Measurements from ENCODE around the gene CSTF3. TPM values are rescaled to one million over a fixed set of nuclear protein-coding genes. Genes with fewer than 3 reads are reported as not detected.

Gene CSTF3
- total and polyA plus RNA-seq, 10 of the 15 experiments (the other 5 are each of a cell fraction or from before 2014, with no cell fraction given): 25.4 to 63.5 (median 49.5) TPM

GRCh38 chr11:33103836-33104235 is 57.4 kb downstream of the CSTF3 start (continued):
- TF ChIP-seq RAD21 (IDR thresholded peaks at IDR 0.05; ENCODE audit: insufficient read depth, low read depth, low read length) (no peak), MTA3 (IDR thresholded peaks at IDR 0.05; ENCODE audit: borderline replicate concordance, low read length) (no peak), CTCF (IDR thresholded peaks at IDR 0.05 in 2 of 3, conservative IDR thresholded peaks at IDR 0.05 in 1 of 3; ENCODE audit: control insufficient read depth in 2 of 3, extremely low read depth in 1 of 3, insufficient read depth in 1 of 3, low read depth in 3 of 3, low read length in 3 of 3) (no peak)

DNA sequence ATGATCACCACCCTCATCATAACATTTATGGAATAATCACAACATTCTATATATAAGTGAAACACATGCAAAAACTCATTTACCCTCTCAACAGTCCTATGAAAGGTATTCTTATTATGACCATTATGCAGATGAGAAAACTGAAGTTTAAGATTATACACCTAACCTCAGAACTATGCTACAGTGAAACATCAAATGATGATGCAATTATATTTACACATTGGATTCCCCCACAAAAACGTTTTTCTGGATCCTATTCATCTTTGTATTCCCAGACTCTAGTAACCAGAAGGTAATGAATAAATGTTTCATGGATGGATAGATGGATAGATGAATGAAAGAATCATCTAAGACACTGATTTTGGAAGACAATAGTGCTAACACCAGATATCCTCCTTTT is 67.1 kb downstream of the CSTF3 start:
- Histone ChIP-seq H2AFZ (ENCODE audit: control insufficient read depth, low read depth, low read length) (no peak overlapping the region), H4K20me1 (ENCODE audit: control insufficient read depth, insufficient read depth) (no peaks in the 10 kb centered on the region), H3K4me3 (no peak overlapping the region), H3K4me1 (ENCODE audit: control insufficient read depth, insufficient read depth, low read length) (no peaks in the 10 kb centered on the region), H3K27ac (ENCODE audit: control insufficient read depth, insufficient read depth) (no peak overlapping the region), H3K36me3 (ENCODE audit: control insufficient read depth in 2 of 2, insufficient read depth in 2 of 2, low read length in 1 of 2) (peaks cover 0 to 19% of the 10 kb centered on the region in 2 experiments; a peak in 1 of 4 replicates), H3K9me3 (replicated peaks; ENCODE audit: control insufficient read depth, insufficient read depth, low read length) (no peaks in the 10 kb centered on the region), H3K27me3 (replicated peaks in 1 of 2; ENCODE audit: control insufficient read depth in 2 of 2, insufficient read depth in 2 of 2, low read length in 1 of 2) (no peaks in the 10 kb centered on the region), H3K9ac (ENCODE audit: control insufficient read depth, insufficient read depth, low read length) (no peak overlapping the region), H3K79me2 (ENCODE audit: control insufficient read depth, insufficient read depth, low read length) (no peaks in the 10 kb centered on the region), H3K4me2 (ENCODE audit: control insufficient read depth, insufficient read depth) (no peak overlapping the region)
- no TSS peak for BruUV-seq (replicated peaks)
- DNase-seq (ENCODE audit: low read depth, low spot score) (no peak), FAIRE-seq (no peak), ATAC-seq (no peak)
- in situ Hi-C loops (cut with MboI) (no loop called here), intact Hi-C loops (cut with micrococcal nuclease; ENCODE audit: unreplicated experiment) (no loop called here)
- 4% methylated on average over 1 of the region's 1 CpG for WGBS (ENCODE audit: insufficient coverage, insufficient replicate concordance, low lambda C conversion rate, missing lambda C conversion rate)
- ChIA-PET SMC1A (ENCODE audit: uncharacterized antibody, unreplicated experiment) (interaction anchor here (1.6 kb wide), 1 partner anchor 15 kb away, joined by 3 read pairs; no protein-coding TSS in a partner anchor), POLR2A (no interaction called here), RAD21 (ENCODE audit: unreplicated experiment) (no interaction called here), CTCF (interaction anchor here (1.2 kb wide), 1 partner anchor 37 kb away, joined by 3 read pairs; no protein-coding TSS in a partner anchor)
- TF ChIP-seq BACH1 (IDR thresholded peaks at IDR 0.05; ENCODE audit: borderline replicate concordance) (no peak), SREBF2 (IDR thresholded peaks at IDR 0.05; ENCODE audit: low read length) (no peak), NR2C1 (IDR thresholded peaks at IDR 0.05) (no peak), FOXM1 (IDR thresholded peaks at IDR 0.05; ENCODE audit: low read depth, low read length) (no peak), SMAD5 (IDR thresholded peaks at IDR 0.05; ENCODE audit: low read depth) (no peak), MXI1 (IDR thresholded peaks at IDR 0.05; ENCODE audit: low read depth, low read length) (no peak), ZSCAN29 (IDR thresholded peaks at IDR 0.05) (no peak), JUNB (IDR thresholded peaks at IDR 0.05) (no peak), RBBP5 (conservative IDR thresholded peaks at IDR 0.05) (no peak), YY1 (IDR thresholded peaks at IDR 0.05; ENCODE audit: low read depth, low read length) (no peak), WRNIP1 (IDR thresholded peaks at IDR 0.05; ENCODE audit: borderline replicate concordance, low read depth, low read length) (no peak), ZNF384 (IDR thresholded peaks at IDR 0.05; ENCODE audit: borderline replicate concordance, low read depth, low read length) (no peak), JUND (IDR thresholded peaks at IDR 0.05; ENCODE audit: low read depth, low read length) (no peak), ZBTB40 (IDR thresholded peaks at IDR 0.05; ENCODE audit: borderline replicate concordance) (no peak)

All from GM12878 (cell line).